Keratinocyte (primary cell): Measurements from ENCODE around the gene LUM. TPM values are rescaled to one million over a fixed set of nuclear protein-coding genes. Genes with fewer than 3 reads are reported as not detected.

ENCODE experiments used
- DNase-seq: peaks from one replicate; pipeline ENCODE4 v3.0.0-alpha.2; 2011; ENCODE audit warnings: low read depth, missing footprints, low spot score
- FAIRE-seq: peaks from 2 replicates; lab custom pipeline; 2011; peaks lifted over from hg19 to GRCh38; lab: Jason Lieb, UNC
- H2AFZ ChIP-seq: 2 replicates; pipeline ENCODE4 v1.6.0; 2012; ENCODE audit warnings: low read length, control low read depth, inconsistent platforms; ENCODE audit not compliant: control insufficient read depth
- H3K27ac ChIP-seq: 2 replicates; pipeline ENCODE4 v1.5.1; 2011; ENCODE audit warnings: low read length; ENCODE audit not compliant: control insufficient read depth, insufficient read depth
- H3K27me3 ChIP-seq: 3 replicates; pipeline ENCODE4 v1.6.0; 2011; ENCODE audit warnings: low read length; ENCODE audit not compliant: control insufficient read depth, insufficient read depth; ENCODE audit errors: extremely low read depth
- H3K36me3 ChIP-seq, 2 experiments: 2 replicates in 1 of 2; 3 replicates in 1 of 2; pipeline ENCODE4 v1.5.1; 2011; ENCODE audit warnings: low read length in 2 of 2, mild to moderate bottlenecking in 1 of 2; ENCODE audit not compliant: control insufficient read depth in 2 of 2, insufficient read depth in 2 of 2; ENCODE audit errors: extremely low read depth in 1 of 2
- H3K4me1 ChIP-seq: 3 replicates; pipeline ENCODE4 v1.5.1; 2011; ENCODE audit warnings: low read length; ENCODE audit not compliant: control insufficient read depth, insufficient read depth; ENCODE audit errors: extremely low read depth
- H3K4me2 ChIP-seq: 3 replicates; pipeline ENCODE4 v1.6.0; 2011; ENCODE audit warnings: low read depth, low read length; ENCODE audit not compliant: control insufficient read depth, insufficient read depth; ENCODE audit errors: extremely low read depth
- H3K4me3 ChIP-seq, 3 experiments: fragments of 200-600 bp in 1 of 3; sonication (generic) in 1 of 3; 2 replicates in 2 of 3; 3 replicates in 1 of 3; pipeline ENCODE4 v1.5.1; 2011 to 2016; ENCODE audit warnings: low read length in 3 of 3, mild to moderate bottlenecking in 3 of 3, control low read depth in 2 of 3, inconsistent platforms in 1 of 3, low read depth in 1 of 3, mixed read lengths in 1 of 3, mixed run types in 1 of 3, moderate library complexity in 1 of 3; ENCODE audit not compliant: control insufficient read depth in 2 of 3, insufficient read depth in 2 of 3; ENCODE audit errors: extremely low read depth in 1 of 3
- H3K79me2 ChIP-seq: 2 replicates; pipeline ENCODE4 v1.6.0; 2012; ENCODE audit warnings: low read length; ENCODE audit not compliant: control insufficient read depth, insufficient read depth
- H3K9ac ChIP-seq: 3 replicates; pipeline ENCODE4 v1.6.0; 2011; ENCODE audit warnings: low read length; ENCODE audit not compliant: control insufficient read depth, insufficient read depth; ENCODE audit errors: extremely low read depth
- H3K9me1 ChIP-seq: 3 replicates; pipeline ENCODE4 v1.6.0; 2011; ENCODE audit warnings: low read length; ENCODE audit not compliant: control insufficient read depth, insufficient read depth; ENCODE audit errors: extremely low read depth
- H3K9me3 ChIP-seq: 2 replicates; pipeline ENCODE4 v1.5.1; 2012; ENCODE audit warnings: low read depth, low read length; ENCODE audit not compliant: control insufficient read depth
- H4K20me1 ChIP-seq: 3 replicates; pipeline ENCODE4 v1.6.0; 2011; ENCODE audit warnings: low read length; ENCODE audit not compliant: control insufficient read depth, insufficient read depth; ENCODE audit errors: extremely low read depth
- EZH2 ChIP-seq: IDR thresholded peaks from one replicate; pipeline ENCODE4 v1.6.1; 2012; ENCODE audit warnings: inconsistent platforms, mild to moderate bottlenecking, low read length, moderate library complexity
- dilution Hi-C: fragments of 300-500 bp; cut with MboI; formaldehyde crosslinking; loops from one replicate; pipeline ENCODE4 v1.7.0; 2020; ENCODE audit warnings: low sequenced_read_pairs; ENCODE audit not compliant: extremely low pct_ligation_motif_present
- polyA plus RNA-seq, 5 experiments: library from polyadenylated mRNA; depleted of rRNA in 3 of 5; stranded (reverse) in 3 of 5; stranded (forward) in 1 of 5; unstranded in 1 of 5; fragments of >200 nt; gene quantifications; 1 replicate in 1 of 5; 2 replicates in 3 of 5; 3 replicates in 1 of 5; pipeline versions ENCODE4 v1.2.1 to v1.2.3, GENCODE V29; 2011 to 2012; ENCODE audit warnings: missing spikeins in 2 of 5, low read depth in 1 of 5, low replicate concordance in 1 of 5
- TF ChIP-seq, protein P1 (sequence below), 3 experiments: IDR thresholded peaks in 1 of 3; conservative IDR thresholded peaks in 1 of 3; optimal IDR thresholded peaks in 1 of 3; 2 replicates in 2 of 3; 3 replicates in 1 of 3; pipeline versions ENCODE3 to v1.5.1; 2011; ENCODE audit warnings: low read length in 3 of 3, mild to moderate bottlenecking in 3 of 3, moderate library complexity in 2 of 3, control low read depth in 1 of 3, inconsistent platforms in 1 of 3; ENCODE audit not compliant: insufficient read depth in 2 of 3; ENCODE audit errors: extremely low read depth in 1 of 3

Gene LUM
- polyA plus RNA-seq, 1 donor (not counting 4 experiments of a cell fraction or from before 2014, with no cell fraction given), result 0.37 TPM

DNA sequence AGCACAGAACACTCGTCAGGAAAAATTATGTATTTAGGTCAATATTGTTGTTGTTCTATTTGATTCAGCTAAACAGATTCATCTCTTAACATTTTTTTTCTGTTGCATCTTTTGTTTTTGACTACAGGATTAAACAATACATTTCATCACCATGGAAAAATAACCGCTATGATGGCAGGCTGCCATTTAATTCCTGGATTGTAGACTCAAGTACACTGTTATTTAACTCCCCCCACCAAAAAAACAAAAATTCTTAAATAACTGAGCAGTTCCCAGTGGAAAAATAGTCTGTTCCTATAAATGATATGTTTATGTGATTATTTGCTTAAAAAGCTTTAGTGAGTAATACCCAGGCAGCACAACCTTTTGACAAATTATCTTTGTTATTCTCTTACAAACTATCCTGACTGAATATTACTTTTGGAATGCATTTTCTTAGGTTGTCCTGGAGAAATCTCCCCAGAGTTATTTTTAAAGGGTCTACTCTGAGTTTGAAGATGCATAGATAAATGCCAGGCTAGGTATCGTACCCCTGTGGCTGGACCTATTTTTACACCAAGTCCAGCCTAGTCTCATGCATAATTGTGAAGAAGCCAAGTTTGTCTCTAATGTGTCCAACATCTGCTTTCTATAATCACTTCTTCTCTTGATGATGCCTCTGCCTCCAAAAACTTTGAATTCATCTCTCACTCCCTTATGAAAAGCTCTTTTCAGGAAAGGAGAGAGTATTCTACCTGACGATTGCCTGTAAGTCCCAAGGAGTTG, 57.2 kb downstream of the LUM start:
- H3K9me3 ChIP-seq, result no peaks in the 10 kb centered on the region
- H3K79me2 ChIP-seq, result no peaks in the 10 kb centered on the region
- no peak for DNase-seq
- TF ChIP-seq, protein P1, sequence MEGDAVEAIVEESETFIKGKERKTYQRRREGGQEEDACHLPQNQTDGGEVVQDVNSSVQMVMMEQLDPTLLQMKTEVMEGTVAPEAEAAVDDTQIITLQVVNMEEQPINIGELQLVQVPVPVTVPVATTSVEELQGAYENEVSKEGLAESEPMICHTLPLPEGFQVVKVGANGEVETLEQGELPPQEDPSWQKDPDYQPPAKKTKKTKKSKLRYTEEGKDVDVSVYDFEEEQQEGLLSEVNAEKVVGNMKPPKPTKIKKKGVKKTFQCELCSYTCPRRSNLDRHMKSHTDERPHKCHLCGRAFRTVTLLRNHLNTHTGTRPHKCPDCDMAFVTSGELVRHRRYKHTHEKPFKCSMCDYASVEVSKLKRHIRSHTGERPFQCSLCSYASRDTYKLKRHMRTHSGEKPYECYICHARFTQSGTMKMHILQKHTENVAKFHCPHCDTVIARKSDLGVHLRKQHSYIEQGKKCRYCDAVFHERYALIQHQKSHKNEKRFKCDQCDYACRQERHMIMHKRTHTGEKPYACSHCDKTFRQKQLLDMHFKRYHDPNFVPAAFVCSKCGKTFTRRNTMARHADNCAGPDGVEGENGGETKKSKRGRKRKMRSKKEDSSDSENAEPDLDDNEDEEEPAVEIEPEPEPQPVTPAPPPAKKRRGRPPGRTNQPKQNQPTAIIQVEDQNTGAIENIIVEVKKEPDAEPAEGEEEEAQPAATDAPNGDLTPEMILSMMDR (optimal IDR thresholded peaks at IDR 0.05 in 1 of 3, IDR thresholded peaks at IDR 0.05 in 1 of 3, conservative IDR thresholded peaks at IDR 0.05 in 1 of 3; ENCODE audit: extremely low read depth in 1 of 3, insufficient read depth in 2 of 3, low read length in 3 of 3), result no peak
- no peak for TF ChIP-seq EZH2
- H4K20me1 ChIP-seq, result no peaks in the 10 kb centered on the region
- H3K4me3 ChIP-seq, result no peak overlapping the region
- H3K9ac ChIP-seq, result no peak overlapping the region
- no peaks in the 10 kb centered on the region for H3K36me3 ChIP-seq
- FAIRE-seq, result no peak
- dilution Hi-C loops, result no loop called here
- H3K4me1 ChIP-seq, result no peaks in the 10 kb centered on the region
- H2AFZ ChIP-seq, result no peak overlapping the region
- H3K4me2 ChIP-seq, result no peak overlapping the region
- H3K27me3 ChIP-seq, result no peaks in the 10 kb centered on the region
- H3K27ac ChIP-seq, result no peak overlapping the region
- no peaks in the 10 kb centered on the region for H3K9me1 ChIP-seq

Other genes starting within 250 kb of the LUM start
- not detected in 3 replicates for gene CCER1, start 156.3 kb downstream of the LUM start, polyA plus RNA-seq
- gene EPYC, start 106.5 kb downstream of the LUM start, polyA plus RNA-seq, result not detected in 3 replicates
- gene KERA, start 53.5 kb downstream of the LUM start, polyA plus RNA-seq, result not detected in 3 replicates
- 1.1 to 24.8 TPM (median 2.5 TPM) in 3 replicates for gene DCN, start 71.3 kb upstream of the LUM start, polyA plus RNA-seq